ENCODE results near the gene SELENON. TPM values are rescaled to one million over a fixed set of nuclear protein-coding genes. Genes with fewer than 3 reads are reported as not detected.

SELENON gene
- total and polyA plus RNA-seq, 9 of the 15 experiments (the other 6 are each of a cell fraction or from before 2014, with no cell fraction given), result 0.43 to 26.7 (median 7.0) TPM

GRCh38 chr1:25848531-25848930, 48.5 kb downstream of the SELENON start:
- no peaks in the 10 kb centered on the region for H3K27me3 ChIP-seq (ENCODE audit: control insufficient read depth in 2 of 2, insufficient read depth in 2 of 2, low read length in 2 of 2)
- no peak overlapping the region for H3K27ac ChIP-seq (ENCODE audit: extremely low read depth, low read depth, low read length)
- no peaks in the 10 kb centered on the region for H3K9me1 ChIP-seq (ENCODE audit: control insufficient read depth, insufficient read depth, low read length)
- H4K20me1 ChIP-seq (replicated peaks; ENCODE audit: control insufficient read depth, insufficient read depth, low read length), result peaks cover 9% of the 10 kb centered on the region; the same call in 1 of the 2 replicates
- no peak overlapping the region for H3K4me3 ChIP-seq
- no peaks in the 10 kb centered on the region for H3K9me3 ChIP-seq (replicated peaks; ENCODE audit: control insufficient read depth, insufficient read depth, low read depth, low read length)
- intact Hi-C loops (cut with micrococcal nuclease) (no loop called here), in situ Hi-C loops (cut with MboI) (no loop called here)
- ChIA-PET CTCF (ENCODE audit: low intra/inter-chr PET ratio) (interaction anchor here (0.6 to 0.7 kb wide), 2 partner anchors 17 to 582 kb away, joined by 3 read pairs; no protein-coding TSS in a partner anchor), POLR2A (interaction anchor here (0.8 to 10.8 kb wide), 6 partner anchors 8 to 27 kb away, joined by 3 to 108 read pairs (median 6); partner anchors contain the start of gene AUNIP)
- no TSS peak for BruUV-seq (replicated peaks)
- peaks cover 95% of the 10 kb centered on the region for H3K79me2 ChIP-seq (ENCODE audit: control insufficient read depth, insufficient read depth, low read length)
- peak; percentile 31 for ATAC-seq
- no peak for FAIRE-seq
- WGBS (ENCODE audit: insufficient coverage, low coverage, missing lambda C conversion rate), result 100% methylated on average over 1 of the region's 1 CpG
- DNase-seq (ENCODE audit: extremely low read depth in 1 of 4, low spot score in 3 of 4), result no peak
- H3K36me3 ChIP-seq (ENCODE audit: control insufficient read depth, insufficient read depth, low read length), result peaks cover 51% of the 10 kb centered on the region
- peaks cover 0 to 18% of the 10 kb centered on the region in 2 experiments; a peak in 4 of 5 replicates for H3K4me1 ChIP-seq (replicated peaks in 1 of 2; ENCODE audit: control insufficient read depth in 2 of 2, insufficient read depth in 2 of 2, low read length in 2 of 2)
- no peak overlapping the region for H3K4me2 ChIP-seq (ENCODE audit: insufficient read depth, low read length)
- H2AFZ ChIP-seq (ENCODE audit: low read depth, low read length), result no peak overlapping the region
- H3K9ac ChIP-seq (ENCODE audit: insufficient read depth in 1 of 2, low read depth in 2 of 2, low read length in 2 of 2), result no peak overlapping the region
- TF ChIP-seq SMAD4 (CRISPR knock-in tag; conservative IDR thresholded peaks at IDR 0.05) (no peak), RUNX1 (IDR thresholded peaks at IDR 0.05; ENCODE audit: low read depth) (no peak), ZNF75A (CRISPR knock-in tag; IDR thresholded peaks at IDR 0.05) (no peak), RBM34 (IDR thresholded peaks at IDR 0.05; ENCODE audit: borderline replicate concordance, insufficient read depth, low read length) (no peak), SIX5 (IDR thresholded peaks at IDR 0.05; ENCODE audit: borderline replicate concordance in 1 of 2, insufficient read depth in 1 of 2, low read depth in 1 of 2, low read length in 2 of 2) (no peak), ATF3 (IDR thresholded peaks at IDR 0.05) (0 out of 2 replicates have a peak, but pooled peaks have one; percentile 11), ATF3 (CRISPR knock-in tag; conservative IDR thresholded peaks at IDR 0.05) (no peak), BDP1 (IDR thresholded peaks at IDR 0.05; ENCODE audit: insufficient read depth, insufficient read length) (no peak), FOSL1 (tag; conservative IDR thresholded peaks at IDR 0.05) (0 out of 2 replicates have a peak, but pooled peaks have one; percentile 28), MEF2A (IDR thresholded peaks at IDR 0.05; ENCODE audit: control insufficient read depth, low read depth, low read length) (no peak), GTF2A2 (tag; IDR thresholded peaks at IDR 0.05) (no peak), ZNF197 (CRISPR knock-in tag; IDR thresholded peaks at IDR 0.05; ENCODE audit: low read depth) (no peak), PBX2 (CRISPR knock-in tag; IDR thresholded peaks at IDR 0.05; ENCODE audit: low read depth) (no peak), PBX2 (tag; conservative IDR thresholded peaks at IDR 0.05; ENCODE audit: low read depth) (0 out of 2 replicates have a peak, but pooled peaks have one; percentile 13), LCOR (CRISPR knock-in tag; IDR thresholded peaks at IDR 0.05) (0 out of 2 replicates have a peak, but pooled peaks have one; percentile 2), ZSCAN32 (CRISPR knock-in tag; IDR thresholded peaks at IDR 0.05) (no peak), ZNF766 (CRISPR knock-in tag; conservative IDR thresholded peaks at IDR 0.05) (no peak)

All from K562 (cell line).